ENCODE measurements around the gene KIAA0753.

- TF ChIP-seq POLR2AphosphoS5 (IDR thresholded peaks at IDR 0.05; ENCODE audit: low read length) (no peak), SMAD1 (IDR thresholded peaks at IDR 0.05; ENCODE audit: low read depth, partially characterized antibody) (no peak), CTCF (IDR thresholded peaks at IDR 0.05 in 2 of 3, conservative IDR thresholded peaks at IDR 0.05 in 1 of 3; ENCODE audit: control insufficient read depth in 2 of 3, extremely low read depth in 1 of 3, insufficient read depth in 1 of 3, low read depth in 3 of 3, low read length in 3 of 3) (no peak), MTA3 (IDR thresholded peaks at IDR 0.05; ENCODE audit: borderline replicate concordance, low read length) (no peak)
Observed at GRCh38 chr17:6551356-6551755, 89.2 kb downstream of the KIAA0753 start.
